Measurements from ENCODE around the gene HYLS1. TPM values are rescaled to one million over a fixed set of nuclear protein-coding genes. Genes with fewer than 3 reads are reported as not detected.
"Not testable (repeated sequence)": the region's sequence is repeated elsewhere in the genome, so short reads cannot be mapped to it uniquely, and the experiment has no call there.

The HYLS1 gene
- total RNA-seq, 2 experiments from 2014 or later, result 4.6 to 5.2 TPM

DNA sequence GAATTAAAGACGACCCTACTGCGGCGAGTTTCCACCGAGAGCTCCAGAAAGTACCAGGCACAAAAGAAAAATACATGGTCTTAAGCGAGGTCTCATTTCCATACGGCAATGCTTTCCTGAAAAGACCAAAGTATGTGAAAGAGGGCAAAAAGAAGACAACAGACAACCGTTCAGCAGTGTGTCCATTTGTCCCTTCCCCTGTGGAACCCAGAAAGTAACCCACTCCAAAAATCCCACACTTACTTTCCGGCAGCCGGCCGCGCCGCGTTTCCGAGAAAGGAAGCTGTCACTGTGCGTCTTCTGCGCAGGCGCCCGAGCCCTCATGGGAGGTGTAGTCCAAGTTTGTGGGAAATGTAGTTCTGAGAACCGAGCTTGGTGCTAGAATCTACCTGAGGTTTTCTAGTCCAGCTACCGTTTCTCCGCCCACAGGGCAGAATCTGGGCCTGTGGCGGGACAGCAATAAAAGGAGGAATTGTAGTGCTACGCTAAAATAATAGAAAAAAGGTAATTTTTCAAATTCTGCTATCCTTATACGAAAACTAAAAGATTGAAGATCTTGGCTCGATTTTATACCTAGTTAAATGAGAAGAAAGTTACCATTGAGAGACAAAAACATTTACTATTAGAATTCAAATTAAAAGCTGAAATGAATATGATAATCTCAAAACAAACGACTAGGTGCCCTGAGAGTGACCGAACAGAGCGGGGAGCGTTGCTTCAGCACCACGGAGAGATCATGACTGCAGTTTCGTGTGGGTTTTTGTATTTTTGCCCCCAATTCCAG is 15.7 kb downstream of the HYLS1 start, which contains the start of gene PUS3:
PUS3 (minus strand) TSS at position 280 of the 784 bp plus-strand sequence. CDS start 6,922 bp downstream, outside the sequence.
- intact Hi-C loops (cut with micrococcal nuclease), result no loop called here
- peak within 1 kb of the TSS; percentile 97 for H3K4me3 Mint-ChIP-seq
- H3K9me3 Mint-ChIP-seq, result no peaks in the 10 kb centered on the region
- ATAC-seq (peak; percentile 91), DNase-seq (peak; percentile 94)
- peak within 1 kb of the TSS; percentile 97 for H3K27ac Mint-ChIP-seq
- peaks cover 16% of the 10 kb centered on the region for H3K27me3 Mint-ChIP-seq
- peaks cover 34% of the 10 kb centered on the region for H3K4me1 Mint-ChIP-seq (ENCODE audit: low read depth)
- TF ChIP-seq, protein P1, sequence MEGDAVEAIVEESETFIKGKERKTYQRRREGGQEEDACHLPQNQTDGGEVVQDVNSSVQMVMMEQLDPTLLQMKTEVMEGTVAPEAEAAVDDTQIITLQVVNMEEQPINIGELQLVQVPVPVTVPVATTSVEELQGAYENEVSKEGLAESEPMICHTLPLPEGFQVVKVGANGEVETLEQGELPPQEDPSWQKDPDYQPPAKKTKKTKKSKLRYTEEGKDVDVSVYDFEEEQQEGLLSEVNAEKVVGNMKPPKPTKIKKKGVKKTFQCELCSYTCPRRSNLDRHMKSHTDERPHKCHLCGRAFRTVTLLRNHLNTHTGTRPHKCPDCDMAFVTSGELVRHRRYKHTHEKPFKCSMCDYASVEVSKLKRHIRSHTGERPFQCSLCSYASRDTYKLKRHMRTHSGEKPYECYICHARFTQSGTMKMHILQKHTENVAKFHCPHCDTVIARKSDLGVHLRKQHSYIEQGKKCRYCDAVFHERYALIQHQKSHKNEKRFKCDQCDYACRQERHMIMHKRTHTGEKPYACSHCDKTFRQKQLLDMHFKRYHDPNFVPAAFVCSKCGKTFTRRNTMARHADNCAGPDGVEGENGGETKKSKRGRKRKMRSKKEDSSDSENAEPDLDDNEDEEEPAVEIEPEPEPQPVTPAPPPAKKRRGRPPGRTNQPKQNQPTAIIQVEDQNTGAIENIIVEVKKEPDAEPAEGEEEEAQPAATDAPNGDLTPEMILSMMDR (IDR thresholded peaks at IDR 0.05), result no peak
- ChIA-PET POLR2A (interaction anchor here (0.6 to 2.7 kb wide), 5 partner anchors 15 to 333 kb away, joined by 3 to 21 read pairs (median 4); partner anchors contain the start of genes CHEK1 and HYLS1), CTCF (interaction anchor here (0.7 to 1.9 kb wide), 6 partner anchors 11 to 381 kb away, joined by 3 to 7 read pairs (median 3); partner anchors contain the start of genes CHEK1 and HYLS1)
- peaks cover 18% of the 10 kb centered on the region for H3K36me3 Mint-ChIP-seq (ENCODE audit: low read depth)

DNA sequence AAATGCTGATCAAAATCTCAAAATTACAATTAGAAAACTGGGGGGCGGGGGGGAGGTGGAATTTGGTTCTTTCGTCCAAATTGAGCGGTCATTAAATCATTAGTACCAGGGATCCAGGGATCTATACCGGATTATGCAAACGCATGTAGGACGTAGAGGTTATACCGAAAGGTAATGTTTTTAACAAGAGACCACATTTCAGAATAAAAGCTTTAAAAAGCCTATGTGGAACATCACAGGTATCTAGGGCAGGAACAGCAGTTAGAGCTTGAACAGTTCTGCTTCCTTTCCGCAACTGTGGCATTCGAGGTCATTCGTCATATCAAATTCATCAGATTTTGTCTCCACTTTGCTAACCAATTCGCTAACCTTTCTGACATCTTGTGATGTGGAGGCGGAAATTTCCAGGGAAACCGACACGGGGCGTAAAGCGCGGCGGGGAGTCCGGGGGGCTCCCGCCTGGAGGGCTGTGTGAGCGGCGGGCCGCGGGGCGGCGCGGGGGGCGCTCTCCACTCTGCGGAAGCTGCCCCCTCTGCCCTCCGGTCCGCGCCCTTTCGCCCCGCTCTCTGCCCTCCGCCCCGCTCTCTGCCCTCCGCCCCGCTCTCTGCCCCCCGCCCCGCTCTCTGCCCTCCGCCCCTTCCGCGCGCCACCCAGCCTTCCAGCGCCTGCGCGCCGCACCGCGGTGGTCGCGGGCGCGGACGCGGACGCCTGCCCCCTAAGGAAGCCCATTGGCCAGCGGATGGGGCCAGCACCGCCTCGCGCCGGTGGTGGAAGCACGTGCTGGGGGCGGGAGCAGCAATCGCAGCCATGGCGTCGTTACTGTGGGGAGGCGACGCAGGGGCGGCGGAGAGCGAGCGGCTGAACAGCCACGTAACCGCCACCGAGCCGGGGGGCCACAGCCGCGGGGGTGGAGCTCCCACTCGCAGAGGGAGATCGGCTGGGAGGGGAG is 16.5 kb downstream of the HYLS1 start, which contains the start of gene DDX25:
DDX25 (plus strand) TSS at position 798 of the 949 bp plus-strand sequence; CDS start at position 808, 10 bp downstream.
- TF ChIP-seq, protein P1 (IDR thresholded peaks at IDR 0.05), result no peak
- H3K4me3 Mint-ChIP-seq, result peak within 1 kb of the TSS; percentile 97
- no peak within 1 kb of the TSS for H3K27ac Mint-ChIP-seq
- H3K4me1 Mint-ChIP-seq (ENCODE audit: low read depth), result peaks cover 33% of the 10 kb centered on the region
- POLR2A ChIA-PET, result interaction anchor here (0.6 to 2.7 kb wide), 5 partner anchors 16 to 334 kb away, joined by 3 to 21 read pairs (median 4); partner anchors contain the start of gene HYLS1
- peak; percentile 58 for DNase-seq
- intact Hi-C loops (cut with micrococcal nuclease), result no loop called here
- H3K36me3 Mint-ChIP-seq (ENCODE audit: low read depth), result peaks cover 17% of the 10 kb centered on the region
- peak; percentile 50 for ATAC-seq
- H3K27me3 Mint-ChIP-seq, result peaks cover 16% of the 10 kb centered on the region
- no peaks in the 10 kb centered on the region for H3K9me3 Mint-ChIP-seq
- CTCF ChIA-PET, result interaction anchor here (0.7 to 1.9 kb wide), 3 partner anchors 14 to 380 kb away, joined by 3 to 7 read pairs (median 6); partner anchors contain the start of gene HYLS1

DNA sequence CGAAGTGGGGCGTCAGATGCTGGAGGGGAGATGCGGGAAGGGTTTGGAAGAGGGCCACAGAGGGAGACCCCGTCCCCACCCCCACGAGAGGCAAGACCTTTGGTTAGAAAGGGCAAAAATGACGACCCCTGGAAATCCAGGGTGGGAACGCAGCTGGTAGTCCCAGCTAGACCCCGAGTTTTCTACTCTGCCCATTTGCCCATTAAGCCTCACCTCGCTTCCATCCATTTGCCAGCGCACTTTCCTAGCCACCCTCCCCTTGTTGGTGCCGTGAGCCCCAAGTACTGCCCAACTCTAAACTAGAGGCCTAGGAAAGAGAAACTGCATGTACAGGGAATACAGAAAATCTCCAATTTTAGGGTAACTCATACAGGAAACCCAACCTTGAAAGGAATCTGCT is 17.2 kb downstream of the HYLS1 start:
- CTCF ChIA-PET, result no interaction called here
- H3K36me3 Mint-ChIP-seq (ENCODE audit: low read depth), result peaks cover 11% of the 10 kb centered on the region
- peaks cover 16% of the 10 kb centered on the region for H3K27me3 Mint-ChIP-seq
- DNase-seq (no peak), ATAC-seq (no peak)
- peaks cover 27% of the 10 kb centered on the region for H3K4me1 Mint-ChIP-seq (ENCODE audit: low read depth)
- no peak overlapping the region for H3K27ac Mint-ChIP-seq
- no peaks in the 10 kb centered on the region for H3K9me3 Mint-ChIP-seq
- POLR2A ChIA-PET, result interaction anchor here (0.6 to 2.7 kb wide), 3 partner anchors 17 to 315 kb away, joined by 3 to 21 read pairs (median 4); partner anchors contain the start of gene HYLS1
- TF ChIP-seq, protein P1 (IDR thresholded peaks at IDR 0.05), result no peak
- H3K4me3 Mint-ChIP-seq, result peak overlapping the region; percentile 97
- intact Hi-C loops (cut with micrococcal nuclease), result no loop called here

DNA sequence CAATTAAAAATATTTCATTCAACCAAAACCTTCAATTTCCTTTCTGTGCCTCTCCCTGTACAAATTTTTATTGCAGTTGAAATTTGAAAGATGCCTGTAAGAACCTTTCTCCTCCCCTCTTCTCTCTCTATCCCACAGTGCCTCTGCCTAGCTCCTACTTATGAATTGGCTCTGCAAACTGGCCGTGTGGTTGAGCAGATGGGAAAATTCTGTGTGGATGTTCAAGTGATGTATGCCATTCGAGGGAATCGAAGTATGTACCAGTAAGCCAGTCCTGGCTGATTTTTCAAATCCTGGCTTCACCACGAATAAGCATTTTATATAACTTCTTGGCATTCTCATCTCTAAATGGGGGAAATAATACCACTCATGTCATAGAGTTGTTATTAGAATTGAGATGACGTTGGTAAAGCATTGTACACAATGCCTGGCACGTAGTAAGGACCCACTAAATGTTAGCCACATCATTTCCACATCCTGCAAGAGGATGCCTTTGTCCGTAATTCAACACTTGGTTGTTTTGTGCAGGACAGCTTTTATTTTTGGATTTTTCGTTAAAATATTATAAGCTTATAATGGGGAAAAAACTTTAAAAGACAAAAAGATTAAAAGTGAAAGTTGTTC is 22.9 kb downstream of the HYLS1 start:
- H3K27ac Mint-ChIP-seq, result no peak overlapping the region
- TF ChIP-seq, protein P1 (IDR thresholded peaks at IDR 0.05), result no peak
- H3K4me1 Mint-ChIP-seq (ENCODE audit: low read depth), result no peaks in the 10 kb centered on the region
- no peak overlapping the region for H3K4me3 Mint-ChIP-seq
- H3K36me3 Mint-ChIP-seq (ENCODE audit: low read depth), result no peaks in the 10 kb centered on the region
- POLR2A ChIA-PET, result no interaction called here
- no peaks in the 10 kb centered on the region for H3K9me3 Mint-ChIP-seq
- intact Hi-C loops (cut with micrococcal nuclease), result no loop called here
- DNase-seq, result no peak
- CTCF ChIA-PET, result no interaction called here
- peaks cover 17% of the 10 kb centered on the region for H3K27me3 Mint-ChIP-seq
- no peak for ATAC-seq

DNA sequence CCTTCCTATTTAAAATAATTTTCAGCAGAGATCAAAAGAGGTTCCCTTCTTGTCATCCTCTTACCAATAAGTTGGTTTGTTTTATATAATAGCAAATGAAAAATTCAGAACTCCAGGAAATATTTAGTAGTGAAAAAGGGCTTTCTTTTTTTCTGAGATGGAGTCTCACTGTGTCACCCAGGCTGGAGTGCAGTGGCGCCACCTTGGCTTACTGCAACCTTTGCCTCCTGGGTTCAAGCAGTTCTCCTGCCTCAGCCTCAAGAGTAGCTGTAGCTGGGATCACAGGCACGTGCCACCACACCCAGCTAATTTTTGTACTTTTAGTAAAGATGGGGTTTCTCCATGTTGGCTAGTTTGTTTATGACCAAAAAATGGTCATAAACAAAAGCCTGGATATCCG is 27.1 kb downstream of the HYLS1 start:
- intact Hi-C loops (cut with micrococcal nuclease); H3K4me3 Mint-ChIP-seq; ATAC-seq; H3K36me3 Mint-ChIP-seq (ENCODE audit: low read depth); CTCF ChIA-PET; H3K9me3 Mint-ChIP-seq; H3K4me1 Mint-ChIP-seq (ENCODE audit: low read depth); POLR2A ChIA-PET; H3K27ac Mint-ChIP-seq: not testable (repeated sequence)
- DNase-seq, result peak; percentile 7
- H3K27me3 Mint-ChIP-seq, result peaks cover 15% of the 10 kb centered on the region
